HEK293 (cell line): ENCODE results near the gene ATP7A.

Experiments used
- CTCF ChIA-PET: fragments of 350-600 bp; formaldehyde crosslinking; extraction: SDS; loops from one replicate; lab custom pipeline; 2021; ENCODE audit warnings: antibody characterized with exemption; lab: Yijun Ruan, JAX
- POLR2A ChIA-PET: fragments of 300-600 bp; formaldehyde crosslinking; extraction: SDS; loops from one replicate; lab custom pipeline; 2020; ENCODE audit warnings: antibody characterized with exemption, inconsistent platforms; lab: Yijun Ruan, JAX
- H3K27ac ChIP-seq: fragments of 200-500 bp; sonication (Bioruptor generic); 2 replicates; pipeline ENCODE4 v1.5.1; 2014; ENCODE audit warnings: low read depth, low read length, control low read depth, inconsistent platforms; ENCODE audit errors: extremely low read depth
- H3K36me3 ChIP-seq, 2 experiments: fragments of 200-500 bp in 1 of 2; sonication (Bioruptor generic) in 1 of 2; 1 replicate in 1 of 2; 2 replicates in 1 of 2; pipeline ENCODE4 v1.5.1; 2014 to 2017; ENCODE audit warnings: inconsistent platforms in 2 of 2, low read length in 2 of 2; ENCODE audit not compliant: control insufficient read depth in 2 of 2, insufficient read depth in 1 of 2
- H3K4me1 ChIP-seq: fragments of 200-500 bp; sonication (Bioruptor generic); 2 replicates; pipeline ENCODE4 v1.5.1; 2014; ENCODE audit warnings: mild to moderate bottlenecking, low read length, inconsistent platforms; ENCODE audit not compliant: control insufficient read depth, insufficient read depth
- H3K4me3 ChIP-seq: 2 replicates; pipeline ENCODE4 v1.5.1; 2011; ENCODE audit warnings: low read depth, mild to moderate bottlenecking, control low read depth, low read length, moderate library complexity
- H3K9me3 ChIP-seq: fragments of 200-500 bp; sonication (Bioruptor generic); 2 replicates; pipeline ENCODE4 v1.5.1; 2014; ENCODE audit warnings: low read depth, low read length, inconsistent platforms; ENCODE audit not compliant: control insufficient read depth, insufficient read depth
- GLI2 ChIP-seq: fragments of 450-650 bp; formaldehyde crosslinking; IDR thresholded peaks from 2 replicates; pipeline ENCODE4; 2017; ENCODE audit warnings: missing biosample characterization, missing genetic modification characterization, low read depth, borderline replicate concordance
- HOXC10 ChIP-seq: sonication (generic); formaldehyde crosslinking; IDR thresholded peaks from 2 replicates; pipeline ENCODE4 v1.8.1; 2023; ENCODE audit warnings: mild to moderate bottlenecking, missing genetic modification reagents
- KLF1 ChIP-seq: fragments of 450-650 bp; formaldehyde crosslinking; IDR thresholded peaks from 2 replicates; pipeline ENCODE4 v1.5.1; 2016; ENCODE audit warnings: missing biosample characterization, missing genetic modification characterization
- PRDM10 ChIP-seq: fragments of 450-650 bp; formaldehyde crosslinking; IDR thresholded peaks from 2 replicates; pipeline ENCODE4 v1.5.1; 2016; ENCODE audit warnings: missing biosample characterization, missing genetic modification characterization
- RBAK ChIP-seq: fragments of 450-650 bp; formaldehyde crosslinking; IDR thresholded peaks from 2 replicates; pipeline ENCODE4 v1.5.1; 2016; ENCODE audit warnings: missing biosample characterization, missing genetic modification characterization
- TRIM28 ChIP-seq: IDR thresholded peaks from 2 replicates; pipeline ENCODE4 v1.6.1; 2011; ENCODE audit warnings: low read length, control low read depth, borderline replicate concordance
- ZBTB8A ChIP-seq: fragments of 450-650 bp; formaldehyde crosslinking; IDR thresholded peaks from 2 replicates; pipeline ENCODE4 v1.5.1; 2016; ENCODE audit warnings: missing biosample characterization, missing genetic modification characterization
- ZFP69B ChIP-seq: fragments of 450-650 bp; formaldehyde crosslinking; IDR thresholded peaks from 2 replicates; pipeline ENCODE4 v1.5.1; 2016; ENCODE audit warnings: missing biosample characterization, missing genetic modification characterization
- ZNF121 ChIP-seq: fragments of 450-650 bp; formaldehyde crosslinking; IDR thresholded peaks from 2 replicates; pipeline ENCODE4 v1.5.1; 2016; ENCODE audit warnings: missing biosample characterization, missing genetic modification characterization
- ZNF138 ChIP-seq: fragments of 450-650 bp; formaldehyde crosslinking; IDR thresholded peaks from 2 replicates; pipeline ENCODE4 v1.5.1; 2016; ENCODE audit warnings: missing biosample characterization, missing genetic modification characterization, borderline replicate concordance
- ZNF433 ChIP-seq: fragments of 450-650 bp; formaldehyde crosslinking; IDR thresholded peaks from 2 replicates; pipeline ENCODE4 v1.5.1; 2016; ENCODE audit warnings: missing biosample characterization, missing genetic modification characterization, low read depth
- ZNF558 ChIP-seq: fragments of 450-650 bp; formaldehyde crosslinking; IDR thresholded peaks from 2 replicates; pipeline ENCODE4 v1.5.1; 2016; ENCODE audit warnings: missing biosample characterization, missing genetic modification characterization
- ZNF580 ChIP-seq: fragments of 450-650 bp; formaldehyde crosslinking; IDR thresholded peaks from 2 replicates; pipeline ENCODE4 v1.5.1; 2016; ENCODE audit warnings: missing biosample characterization, missing genetic modification characterization
- ZNF654 ChIP-seq: fragments of 450-650 bp; formaldehyde crosslinking; IDR thresholded peaks from 2 replicates; pipeline ENCODE4 v1.5.1; 2016; ENCODE audit warnings: low read depth, missing biosample characterization, missing genetic modification characterization
- ZNF777 ChIP-seq: fragments of 450-650 bp; formaldehyde crosslinking; IDR thresholded peaks from 2 replicates; pipeline ENCODE4 v1.5.1; 2017; ENCODE audit warnings: missing biosample characterization, missing genetic modification characterization, borderline replicate concordance
- ZNF837 ChIP-seq: fragments of 450-650 bp; formaldehyde crosslinking; IDR thresholded peaks from 2 replicates; pipeline ENCODE4 v1.5.1; 2016; ENCODE audit warnings: missing biosample characterization, missing genetic modification characterization
- ZSCAN30 ChIP-seq: fragments of 450-650 bp; IDR thresholded peaks from 2 replicates; pipeline ENCODE4 v1.5.1; 2018; ENCODE audit warnings: missing biosample characterization, mild to moderate bottlenecking, missing genetic modification characterization, moderate library complexity
- TF ChIP-seq, protein P1 (sequence below): fragments of 450-650 bp; formaldehyde crosslinking; IDR thresholded peaks from 2 replicates; pipeline ENCODE4 v1.5.1; 2016; ENCODE audit warnings: missing biosample characterization, missing genetic modification characterization
- TF ChIP-seq, protein P2 (sequence below): fragments of 450-650 bp; formaldehyde crosslinking; IDR thresholded peaks from 2 replicates; pipeline ENCODE4 v1.5.1; 2016; ENCODE audit warnings: missing biosample characterization, missing genetic modification characterization, low read depth
- TF ChIP-seq, protein P3 (sequence below): fragments of 450-650 bp; formaldehyde crosslinking; IDR thresholded peaks from 2 replicates; pipeline ENCODE4 v1.5.1; 2016; ENCODE audit warnings: missing biosample characterization, missing genetic modification characterization

Gene ATP7A

GRCh38 chrX:78019586-78020483 lies 109.3 kb downstream of the ATP7A start (continued):
- TF ChIP-seq ZNF121 (tag by site-specific recombination) (no peak), ZNF433 (no peak), ZNF777 (tag by site-specific recombination) (no peak)

DNA sequence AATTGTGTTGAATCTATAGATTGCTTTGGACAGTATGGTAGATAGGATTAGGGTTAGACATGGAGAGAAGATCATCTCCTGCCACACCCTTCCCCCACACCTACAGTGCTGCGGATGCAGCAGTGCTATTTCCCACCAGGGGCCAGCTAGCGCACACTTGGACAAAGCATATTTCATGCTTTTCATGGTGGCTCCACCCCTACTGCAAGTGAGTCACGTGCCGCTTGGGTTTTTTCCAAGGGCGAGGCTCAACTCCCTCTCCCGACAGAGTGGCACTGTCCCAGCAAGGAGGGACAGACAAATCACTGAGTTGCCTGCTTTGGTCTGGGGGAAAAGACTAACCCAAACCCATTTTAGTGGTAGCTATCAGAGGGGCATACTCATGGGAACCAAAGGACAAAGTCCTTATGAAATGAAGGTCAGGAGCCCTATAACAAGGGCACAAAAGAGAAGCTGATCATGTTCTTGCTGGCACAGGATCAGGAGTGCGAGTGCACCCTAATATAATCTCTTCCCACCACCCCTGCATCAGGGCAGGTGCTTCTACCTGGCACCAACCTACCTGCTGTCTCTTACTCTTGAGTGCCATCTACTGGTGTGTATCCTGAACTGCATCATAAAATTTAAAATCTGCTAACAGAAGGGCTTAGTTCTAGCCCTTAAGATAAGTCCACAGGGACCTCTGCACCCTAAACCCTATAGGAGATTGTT lies 114.0 kb downstream of the ATP7A start:
- H3K27ac ChIP-seq = no peak overlapping the region
- no peak for TF ChIP-seq ZSCAN30 (tag by site-specific recombination)
- TF ChIP-seq PRDM10 (tag by site-specific recombination) = peak; percentile 45
- TF ChIP-seq KLF1 (tag by site-specific recombination) = no peak
- peak; percentile 86 for TF ChIP-seq ZNF580
- TF ChIP-seq, protein P1, sequence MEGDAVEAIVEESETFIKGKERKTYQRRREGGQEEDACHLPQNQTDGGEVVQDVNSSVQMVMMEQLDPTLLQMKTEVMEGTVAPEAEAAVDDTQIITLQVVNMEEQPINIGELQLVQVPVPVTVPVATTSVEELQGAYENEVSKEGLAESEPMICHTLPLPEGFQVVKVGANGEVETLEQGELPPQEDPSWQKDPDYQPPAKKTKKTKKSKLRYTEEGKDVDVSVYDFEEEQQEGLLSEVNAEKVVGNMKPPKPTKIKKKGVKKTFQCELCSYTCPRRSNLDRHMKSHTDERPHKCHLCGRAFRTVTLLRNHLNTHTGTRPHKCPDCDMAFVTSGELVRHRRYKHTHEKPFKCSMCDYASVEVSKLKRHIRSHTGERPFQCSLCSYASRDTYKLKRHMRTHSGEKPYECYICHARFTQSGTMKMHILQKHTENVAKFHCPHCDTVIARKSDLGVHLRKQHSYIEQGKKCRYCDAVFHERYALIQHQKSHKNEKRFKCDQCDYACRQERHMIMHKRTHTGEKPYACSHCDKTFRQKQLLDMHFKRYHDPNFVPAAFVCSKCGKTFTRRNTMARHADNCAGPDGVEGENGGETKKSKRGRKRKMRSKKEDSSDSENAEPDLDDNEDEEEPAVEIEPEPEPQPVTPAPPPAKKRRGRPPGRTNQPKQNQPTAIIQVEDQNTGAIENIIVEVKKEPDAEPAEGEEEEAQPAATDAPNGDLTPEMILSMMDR (tag by site-specific recombination) = peak; percentile 62
- TF ChIP-seq ZNF654 (tag by site-specific recombination) = peak; percentile 84
- no peaks in the 10 kb centered on the region for H3K36me3 ChIP-seq
- POLR2A ChIA-PET = no interaction called here
- no peaks in the 10 kb centered on the region for H3K4me1 ChIP-seq
- CTCF ChIA-PET = interaction anchor here (0.6 to 2.6 kb wide), 33 partner anchors 9 to 1468 kb away, joined by 3 to 20 read pairs (median 4); partner anchors contain the start of genes ATP7A and COX7B
- no peaks in the 10 kb centered on the region for H3K9me3 ChIP-seq
- H3K4me3 ChIP-seq = no peak overlapping the region

GRCh38 chrX:78027798-78028197 lies 117.3 kb downstream of the ATP7A start:
- ChIA-PET CTCF (no interaction called here), POLR2A (no interaction called here)
- no peaks in the 10 kb centered on the region for H3K4me1 ChIP-seq
- no peaks in the 10 kb centered on the region for H3K9me3 ChIP-seq
- H3K4me3 ChIP-seq = no peak overlapping the region
- no peaks in the 10 kb centered on the region for H3K36me3 ChIP-seq
- H3K27ac ChIP-seq = no peak overlapping the region
- TF ChIP-seq, protein P2, sequence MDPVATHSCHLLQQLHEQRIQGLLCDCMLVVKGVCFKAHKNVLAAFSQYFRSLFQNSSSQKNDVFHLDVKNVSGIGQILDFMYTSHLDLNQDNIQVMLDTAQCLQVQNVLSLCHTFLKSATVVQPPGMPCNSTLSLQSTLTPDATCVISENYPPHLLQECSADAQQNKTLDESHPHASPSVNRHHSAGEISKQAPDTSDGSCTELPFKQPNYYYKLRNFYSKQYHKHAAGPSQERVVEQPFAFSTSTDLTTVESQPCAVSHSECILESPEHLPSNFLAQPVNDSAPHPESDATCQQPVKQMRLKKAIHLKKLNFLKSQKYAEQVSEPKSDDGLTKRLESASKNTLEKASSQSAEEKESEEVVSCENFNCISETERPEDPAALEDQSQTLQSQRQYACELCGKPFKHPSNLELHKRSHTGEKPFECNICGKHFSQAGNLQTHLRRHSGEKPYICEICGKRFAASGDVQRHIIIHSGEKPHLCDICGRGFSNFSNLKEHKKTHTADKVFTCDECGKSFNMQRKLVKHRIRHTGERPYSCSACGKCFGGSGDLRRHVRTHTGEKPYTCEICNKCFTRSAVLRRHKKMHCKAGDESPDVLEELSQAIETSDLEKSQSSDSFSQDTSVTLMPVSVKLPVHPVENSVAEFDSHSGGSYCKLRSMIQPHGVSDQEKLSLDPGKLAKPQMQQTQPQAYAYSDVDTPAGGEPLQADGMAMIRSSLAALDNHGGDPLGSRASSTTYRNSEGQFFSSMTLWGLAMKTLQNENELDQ (tag by site-specific recombination) = no peak
- TF ChIP-seq, protein P3, sequence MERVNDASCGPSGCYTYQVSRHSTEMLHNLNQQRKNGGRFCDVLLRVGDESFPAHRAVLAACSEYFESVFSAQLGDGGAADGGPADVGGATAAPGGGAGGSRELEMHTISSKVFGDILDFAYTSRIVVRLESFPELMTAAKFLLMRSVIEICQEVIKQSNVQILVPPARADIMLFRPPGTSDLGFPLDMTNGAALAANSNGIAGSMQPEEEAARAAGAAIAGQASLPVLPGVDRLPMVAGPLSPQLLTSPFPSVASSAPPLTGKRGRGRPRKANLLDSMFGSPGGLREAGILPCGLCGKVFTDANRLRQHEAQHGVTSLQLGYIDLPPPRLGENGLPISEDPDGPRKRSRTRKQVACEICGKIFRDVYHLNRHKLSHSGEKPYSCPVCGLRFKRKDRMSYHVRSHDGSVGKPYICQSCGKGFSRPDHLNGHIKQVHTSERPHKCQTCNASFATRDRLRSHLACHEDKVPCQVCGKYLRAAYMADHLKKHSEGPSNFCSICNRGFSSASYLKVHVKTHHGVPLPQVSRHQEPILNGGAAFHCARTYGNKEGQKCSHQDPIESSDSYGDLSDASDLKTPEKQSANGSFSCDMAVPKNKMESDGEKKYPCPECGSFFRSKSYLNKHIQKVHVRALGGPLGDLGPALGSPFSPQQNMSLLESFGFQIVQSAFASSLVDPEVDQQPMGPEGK (tag by site-specific recombination) = no peak
- TF ChIP-seq ZNF837 (tag by site-specific recombination) (no peak), ZNF138 (tag by site-specific recombination) (0 out of 2 replicates have a peak, but pooled peaks have one; percentile 26), ZBTB8A (tag by site-specific recombination) (peak; percentile 76), RBAK (0 out of 2 replicates have a peak, but pooled peaks have one; percentile 37), GLI2 (tag by site-specific recombination) (peak; percentile 41; the same call in 1 of the 2 replicates), ZNF558 (peak; percentile 76), ZNF777 (tag by site-specific recombination) (no peak), ZFP69B (tag by site-specific recombination) (no peak), HOXC10 (no peak), TRIM28 (no peak)
